ENCODE data around the gene TMEM40.
"Not testable (repeated sequence)": the region's sequence is repeated elsewhere in the genome, so short reads cannot be mapped to it uniquely, and the experiment has no call there.

TMEM40 gene

GRCh38 chr3:12714278-12714677, 44.8 kb downstream of the TMEM40 start:
- no peak for DNase-seq

DNA sequence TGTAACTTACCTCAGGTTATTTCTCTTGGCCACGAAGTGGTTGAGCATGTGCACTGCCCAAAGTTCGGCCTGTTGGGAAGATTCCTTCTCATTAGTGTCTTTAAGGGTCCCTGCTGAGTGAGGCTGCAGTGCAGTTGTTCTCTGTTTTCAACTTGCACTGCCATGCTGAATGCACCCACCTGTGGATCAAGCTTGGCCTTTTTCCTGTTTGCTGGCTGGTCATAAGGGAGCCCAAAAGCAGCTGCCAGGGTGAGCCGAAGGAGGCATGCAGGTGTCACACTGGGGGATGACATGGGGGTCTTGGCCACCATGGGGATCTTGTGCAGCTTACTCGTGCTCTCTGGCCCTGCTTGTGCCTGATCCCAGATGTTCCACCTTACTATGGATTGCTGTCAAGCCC, 49.0 kb downstream of the TMEM40 start:
- no peak for DNase-seq

GRCh38 chr3:12709334-12709733, 49.7 kb downstream of the TMEM40 start:
- DNase-seq, result no peak

GRCh38 chr3:12708584-12709192, 50.4 kb downstream of the TMEM40 start:
- DNase-seq, result no peak

DNA sequence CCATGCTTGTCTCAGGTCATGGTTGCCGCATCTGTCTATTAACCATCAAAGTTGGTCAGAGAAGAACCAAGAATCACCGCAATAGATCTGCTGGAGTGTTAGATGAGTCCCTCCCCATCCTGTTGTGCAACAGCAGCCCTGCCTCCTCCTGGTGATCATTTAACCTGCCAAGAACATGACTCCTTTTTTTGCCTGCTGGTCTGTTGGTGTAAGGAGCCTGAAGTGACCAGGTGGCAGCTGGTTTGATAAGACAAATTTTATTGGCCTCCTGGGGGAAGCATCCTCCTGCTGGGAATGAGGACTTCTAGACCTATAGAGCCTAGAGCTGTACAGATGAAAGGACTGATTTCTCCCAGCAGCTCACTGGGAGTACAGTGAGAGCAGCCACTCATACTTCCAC, 51.6 kb downstream of the TMEM40 start:
- peak in 1 of 2 experiments; percentile 26 for DNase-seq

- DNase-seq, result peak; percentile 63 to 79
These were observed 52.4 kb downstream of the TMEM40 start for GRCh38 chr3:12706504-12707253.

DNA sequence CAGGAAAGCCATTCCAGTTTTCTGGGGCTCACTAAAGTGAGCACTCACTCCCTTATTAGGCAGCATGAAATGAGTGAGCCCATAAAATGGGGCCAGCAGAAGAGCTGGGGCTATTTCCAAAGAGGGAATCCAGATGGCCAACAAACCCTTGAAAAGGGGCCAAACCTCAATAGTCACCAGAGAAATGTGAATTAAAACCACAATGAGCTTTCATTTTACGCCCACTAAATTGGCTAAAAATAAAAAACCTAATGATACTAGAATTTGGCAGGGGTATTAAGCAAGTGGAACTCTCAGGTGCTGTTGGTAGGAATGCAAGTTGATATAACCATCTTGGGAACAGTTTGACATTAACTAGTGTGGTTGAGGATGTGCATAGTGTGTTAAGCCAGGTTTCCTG, 53.1 kb downstream of the TMEM40 start:
- no peak for DNase-seq

DNA sequence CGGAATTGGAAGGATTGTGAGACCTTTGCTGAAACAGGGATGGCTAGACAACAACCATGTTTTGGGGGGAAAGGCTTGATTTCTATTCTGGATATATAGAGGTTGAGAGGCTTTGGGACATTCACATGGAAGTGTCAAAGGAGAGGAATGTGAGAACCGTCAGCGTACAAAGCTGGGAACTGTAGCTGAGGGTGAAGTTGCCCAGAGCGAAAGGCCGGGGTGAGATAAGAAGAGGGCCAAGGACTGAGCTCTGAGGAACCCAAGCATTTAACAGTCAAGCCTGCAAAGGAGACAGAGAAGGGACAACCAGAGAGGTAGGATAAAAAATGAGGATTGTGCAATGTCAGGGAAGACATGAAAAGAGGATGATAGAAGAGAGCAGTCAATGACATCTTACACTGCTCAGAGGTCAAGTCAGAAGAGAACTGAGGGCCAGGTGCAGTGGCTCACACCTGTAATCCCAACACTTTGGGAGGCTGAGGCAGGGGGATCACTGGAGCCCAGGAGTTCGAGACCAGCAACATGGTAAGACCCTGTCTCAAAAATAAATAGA, 53.6 kb downstream of the TMEM40 start:
- DNase-seq, result no peak

- DNase-seq, result no peak
These were observed 56.6 kb downstream of the TMEM40 start for GRCh38 chr3:12702501-12702900.

DNA sequence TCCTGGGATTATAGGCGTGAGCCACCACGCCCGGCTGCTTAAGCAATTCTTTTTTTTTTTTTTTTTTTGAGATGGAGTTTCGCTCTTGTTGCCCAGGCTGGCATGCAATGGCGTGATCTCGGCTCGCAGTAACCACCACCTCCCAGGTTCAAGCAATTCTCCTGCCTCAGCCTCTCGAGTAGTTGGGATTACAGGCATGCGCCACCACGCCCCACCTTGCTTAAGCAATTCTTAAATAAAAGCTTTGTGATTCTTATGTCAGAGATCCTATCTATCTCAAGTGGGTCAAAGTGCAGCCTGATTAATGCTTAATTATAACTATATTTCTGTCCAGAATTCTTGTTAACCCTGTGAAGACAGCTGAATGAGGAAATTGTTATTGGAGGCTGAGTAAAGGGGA, 57.5 kb downstream of the TMEM40 start:
- not testable (repeated sequence) for DNase-seq

GRCh38 chr3:12700800-12701199, 58.3 kb downstream of the TMEM40 start:
- no peak for DNase-seq

- no peak for DNase-seq
These were observed 63.1 kb downstream of the TMEM40 start for GRCh38 chr3:12695916-12696315.

- no peak for DNase-seq
These were observed 63.9 kb downstream of the TMEM40 start for GRCh38 chr3:12695112-12695511.

DNA sequence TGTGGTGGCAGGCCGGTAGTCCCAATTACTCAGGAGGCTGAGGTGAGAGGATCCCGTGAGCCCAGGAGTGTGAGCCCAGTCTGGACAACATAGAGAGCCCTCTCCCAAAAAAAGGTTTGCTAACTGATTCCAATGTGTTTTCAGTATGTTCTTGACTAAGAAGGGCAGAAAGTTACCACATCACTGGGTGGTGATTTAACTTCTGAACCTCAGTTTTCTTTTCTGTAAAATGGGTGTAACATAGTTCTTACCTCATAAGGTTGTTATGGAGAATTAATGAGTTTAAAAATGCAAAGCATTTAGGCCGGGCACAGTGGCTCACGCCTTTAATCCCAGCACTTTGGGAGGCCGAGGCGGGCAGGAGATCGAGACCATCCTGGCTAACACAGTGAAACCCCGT, 66.6 kb downstream of the TMEM40 start:
- no peak for DNase-seq

DNA sequence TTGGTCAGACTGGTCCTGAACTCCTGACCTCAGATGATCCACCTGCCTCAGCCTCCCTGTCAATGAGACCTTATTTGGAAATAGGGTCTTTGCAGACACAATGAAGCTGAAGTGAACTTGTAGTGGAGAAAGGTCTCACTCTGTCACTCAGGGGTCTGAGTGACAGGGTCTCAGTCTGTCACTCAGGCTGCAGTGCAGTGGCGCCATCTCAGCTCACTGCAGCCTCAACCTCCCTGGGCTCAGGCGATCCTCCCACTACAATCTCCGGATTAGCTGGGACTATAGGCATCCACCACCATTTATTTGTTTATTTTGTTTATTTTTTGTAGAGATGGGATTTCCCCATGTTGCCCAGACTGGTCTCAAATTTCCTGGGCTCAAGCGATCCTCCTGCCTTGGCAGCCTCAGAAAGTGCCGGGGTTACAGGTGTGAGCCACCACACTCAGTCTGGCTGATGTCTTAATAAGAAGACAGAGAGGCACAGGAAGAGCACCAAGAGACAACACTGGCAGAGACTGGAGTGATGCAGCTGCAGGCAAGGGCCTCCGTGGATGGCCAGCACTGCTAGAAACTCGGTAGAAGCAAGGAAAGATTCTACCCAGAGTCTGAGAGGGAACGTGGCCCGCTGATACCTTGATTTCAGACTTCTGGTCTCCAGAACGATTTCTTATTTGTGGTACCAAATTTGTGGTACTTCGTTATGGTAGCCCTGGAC, 68.9 kb downstream of the TMEM40 start:
- DNase-seq, result no peak

- DNase-seq, result no peak
These were observed 71.1 kb downstream of the TMEM40 start for GRCh38 chr3:12687948-12688347.

- DNase-seq, result no peak
These were observed 73.0 kb downstream of the TMEM40 start for GRCh38 chr3:12686096-12686495.
